MCF 10A (cell line): ENCODE results near the gene NCAM1. TPM values are rescaled to one million over a fixed set of nuclear protein-coding genes. Genes with fewer than 3 reads are reported as not detected.

Source experiments
- BruUV-seq: library from RNA; stranded (reverse); fragments of 400-500 nt; replicated peaks from 2 replicates; lab custom pipeline; 2021; lab: Mats Ljungman, UMichigan
- CTCF ChIA-PET: fragments of 300-600 bp; sonication (Branson Sonifier 250); formaldehyde crosslinking; extraction: SDS; loops from one replicate; lab custom pipeline; 2021; ENCODE audit warnings: antibody characterized with exemption, inconsistent platforms; lab: Yijun Ruan, JAX
- POLR2A ChIA-PET: fragments of 300-600, 350-650 bp; sonication (Branson Sonifier 250); formaldehyde crosslinking; extraction: SDS; loops from one replicate; lab custom pipeline; 2020; ENCODE audit warnings: antibody characterized with exemption, inconsistent platforms; lab: Yijun Ruan, JAX
- DNase-seq: peaks from one replicate; pipeline ENCODE4 v3.0.0-alpha.2; 2018; ENCODE audit not compliant: unreplicated experiment
- H3K27ac Mint-ChIP-seq: one replicate; pipeline ENCODE4 v1.8.0; 2022; ENCODE audit warnings: mild to moderate bottlenecking, low read depth, mixed read lengths; ENCODE audit not compliant: unreplicated experiment
- H3K27me3 Mint-ChIP-seq: one replicate; pipeline ENCODE4 v1.8.0; 2022; ENCODE audit warnings: mixed read lengths; ENCODE audit not compliant: insufficient read depth, unreplicated experiment
- H3K36me3 Mint-ChIP-seq: one replicate; pipeline ENCODE4 v1.8.0; 2022; ENCODE audit warnings: mild to moderate bottlenecking, moderate library complexity, mixed read lengths; ENCODE audit not compliant: insufficient read depth, unreplicated experiment
- H3K4me1 Mint-ChIP-seq: one replicate; pipeline ENCODE4 v1.8.0; 2022; ENCODE audit warnings: mixed read lengths; ENCODE audit not compliant: insufficient read depth, unreplicated experiment
- H3K4me3 Mint-ChIP-seq: one replicate; pipeline ENCODE4 v1.8.0; 2022; ENCODE audit warnings: mild to moderate bottlenecking, moderate library complexity, mixed read lengths; ENCODE audit not compliant: unreplicated experiment
- H3K9me3 Mint-ChIP-seq: one replicate; pipeline ENCODE4 v1.8.0; 2022; ENCODE audit warnings: mixed read lengths; ENCODE audit not compliant: unreplicated experiment
- intact Hi-C: fragments of 100-400 bp; cut with micrococcal nuclease; formaldehyde crosslinking; loops from 2 replicates; pipeline ENCODE4 v1.14.1; 2022
- total RNA-seq: library from RNA; stranded (reverse); gene quantifications from 2 replicates; pipeline ENCODE4 v1.2.3, GENCODE V29; 2022
- TF ChIP-seq, protein P1 (sequence below): fragments of 200-600 bp; IDR thresholded peaks from one replicate; pipeline ENCODE4 v1.8.0; 2022; ENCODE audit warnings: antibody characterized with exemption, mild to moderate bottlenecking; ENCODE audit not compliant: unreplicated experiment

The NCAM1 gene
- total RNA-seq, 1 experiment from 2014 or later = 0.19 TPM

- ChIA-PET CTCF (interaction anchor here (0.9 to 1.0 kb wide), 2 partner anchors 8 to 173 kb away, joined by 3 read pairs; no protein-coding TSS in a partner anchor), POLR2A (interaction anchor here (0.6 to 1.1 kb wide), 3 partner anchors 11 to 19 kb away, joined by 3 to 4 read pairs (median 3); partner anchors contain the start of gene NCAM1)
- H3K9me3 Mint-ChIP-seq = no peaks in the 10 kb centered on the region
- no TSS peak for BruUV-seq
- intact Hi-C loops = loop anchor here (10.0 kb wide), 1 partner anchor 365 kb away; no protein-coding TSS in a partner anchor
- TF ChIP-seq, protein P1, sequence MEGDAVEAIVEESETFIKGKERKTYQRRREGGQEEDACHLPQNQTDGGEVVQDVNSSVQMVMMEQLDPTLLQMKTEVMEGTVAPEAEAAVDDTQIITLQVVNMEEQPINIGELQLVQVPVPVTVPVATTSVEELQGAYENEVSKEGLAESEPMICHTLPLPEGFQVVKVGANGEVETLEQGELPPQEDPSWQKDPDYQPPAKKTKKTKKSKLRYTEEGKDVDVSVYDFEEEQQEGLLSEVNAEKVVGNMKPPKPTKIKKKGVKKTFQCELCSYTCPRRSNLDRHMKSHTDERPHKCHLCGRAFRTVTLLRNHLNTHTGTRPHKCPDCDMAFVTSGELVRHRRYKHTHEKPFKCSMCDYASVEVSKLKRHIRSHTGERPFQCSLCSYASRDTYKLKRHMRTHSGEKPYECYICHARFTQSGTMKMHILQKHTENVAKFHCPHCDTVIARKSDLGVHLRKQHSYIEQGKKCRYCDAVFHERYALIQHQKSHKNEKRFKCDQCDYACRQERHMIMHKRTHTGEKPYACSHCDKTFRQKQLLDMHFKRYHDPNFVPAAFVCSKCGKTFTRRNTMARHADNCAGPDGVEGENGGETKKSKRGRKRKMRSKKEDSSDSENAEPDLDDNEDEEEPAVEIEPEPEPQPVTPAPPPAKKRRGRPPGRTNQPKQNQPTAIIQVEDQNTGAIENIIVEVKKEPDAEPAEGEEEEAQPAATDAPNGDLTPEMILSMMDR = no peak
- H3K27me3 Mint-ChIP-seq = peaks cover 82% of the 10 kb centered on the region
- H3K4me1 Mint-ChIP-seq = no peaks in the 10 kb centered on the region
- no peaks in the 10 kb centered on the region for H3K36me3 Mint-ChIP-seq
- H3K27ac Mint-ChIP-seq = no peak overlapping the region
- DNase-seq = no peak
- H3K4me3 Mint-ChIP-seq = no peak overlapping the region
Observed at GRCh38 chr11:112949781-112950575, 11.2 kb upstream of the NCAM1 start.

- Mint-ChIP-seq H3K4me3 (no peak overlapping the region), H3K36me3 (peaks cover 4% of the 10 kb centered on the region), H3K9me3 (no peaks in the 10 kb centered on the region), H3K4me1 (peaks cover 14% of the 10 kb centered on the region), H3K27me3 (peaks cover 67% of the 10 kb centered on the region), H3K27ac (no peak overlapping the region)
- CTCF ChIA-PET = interaction anchor here (0.6 to 2.4 kb wide), 11 partner anchors 14 to 334 kb away, joined by 3 to 6 read pairs (median 3); no protein-coding TSS in a partner anchor
- BruUV-seq = no TSS peak
- intact Hi-C loops = loop anchor here (5.0 to 10.0 kb wide), 2 partner anchors 154 to 374 kb away; no protein-coding TSS in a partner anchor
- peak; percentile 52 for DNase-seq
- TF ChIP-seq, protein P1 = peak; percentile 6
- POLR2A ChIA-PET = interaction anchor here (0.6 to 1.8 kb wide), 6 partner anchors 15 to 33 kb away, joined by 3 to 5 read pairs (median 3); no protein-coding TSS in a partner anchor
Observed at GRCh38 chr11:112958670-112959069, 2.5 kb upstream of the NCAM1 start.

DNA sequence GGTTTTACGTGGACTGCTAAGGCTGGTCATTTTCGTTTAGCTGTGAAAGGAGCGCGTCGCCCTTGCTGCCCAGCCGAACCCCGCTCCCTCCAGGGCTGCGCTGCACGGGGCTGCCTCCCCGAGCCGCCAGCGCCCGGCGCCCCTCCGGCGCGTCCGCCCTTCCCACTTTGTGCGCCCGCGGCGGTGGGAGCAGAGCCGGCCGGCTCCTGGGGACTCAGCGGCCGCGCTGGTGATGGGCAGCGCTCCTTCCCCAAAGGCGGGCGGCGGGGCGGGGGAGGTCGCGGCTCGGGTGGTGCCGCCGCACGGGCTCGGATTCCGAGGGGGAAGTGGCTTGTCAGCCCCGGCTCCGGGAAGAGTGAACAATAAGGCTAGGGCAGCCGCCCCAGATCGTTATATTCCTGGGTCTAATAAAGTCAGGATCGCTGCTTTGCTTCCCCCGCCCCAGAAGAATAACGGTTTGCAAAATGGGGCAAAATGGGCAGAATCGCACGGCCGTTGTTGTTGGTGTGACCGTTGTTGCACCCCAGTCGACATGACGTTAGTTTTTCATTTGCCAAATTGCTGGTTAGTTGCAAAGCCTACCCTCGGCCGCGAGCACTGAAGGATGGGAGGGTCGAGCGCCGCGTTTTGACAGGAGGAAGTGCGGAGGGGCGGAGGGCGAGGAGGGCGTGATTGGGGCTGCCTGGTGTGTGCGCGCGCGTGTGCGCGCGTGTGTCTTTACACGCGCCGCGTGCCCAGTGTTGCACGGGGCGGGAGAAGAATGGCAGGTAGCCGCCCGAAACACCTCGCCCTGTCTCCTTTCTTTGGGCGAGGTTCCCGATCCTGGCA, 745 bp downstream of the NCAM1 start:
- Mint-ChIP-seq H3K9me3 (no peaks in the 10 kb centered on the region), H3K4me3 (peak overlapping the region; percentile 73), H3K27ac (no peak overlapping the region), H3K36me3 (no peaks in the 10 kb centered on the region), H3K27me3 (peaks cover 51% of the 10 kb centered on the region), H3K4me1 (peaks cover 14% of the 10 kb centered on the region)
- BruUV-seq = no TSS peak
- intact Hi-C loops = no loop called here
- TF ChIP-seq, protein P1 = no peak
- no peak for DNase-seq
- POLR2A ChIA-PET = interaction anchor here (0.7 to 1.2 kb wide), 2 partner anchors 12 to 328 kb away, joined by 3 to 4 read pairs; no protein-coding TSS in a partner anchor
- CTCF ChIA-PET = interaction anchor here (0.5 kb wide), 1 partner anchor 329 kb away, joined by 3 read pairs; no protein-coding TSS in a partner anchor
